ENCODE data around the gene RABGAP1L. TPM values are rescaled to one million over a fixed set of nuclear protein-coding genes. Genes with fewer than 3 reads are reported as not detected.
"Not testable (repeated sequence)": the region's sequence is repeated elsewhere in the genome, so short reads cannot be mapped to it uniquely, and the experiment has no call there.

The RABGAP1L gene
- total RNA-seq, 4 donors from 2014 or later = 42.4 to 74.5 (median 49.1) TPM

GRCh38 chr1:174704300-174704699 is 545.0 kb downstream of the RABGAP1L start:
- Histone ChIP-seq H3K27ac (no peak overlapping the region), H3K4me3 (no peak overlapping the region), H3K36me3 (peaks cover 0 to 9% (median 0%) of the 10 kb centered on the region in 3 donors), H3K4me1 (no peaks in the 10 kb centered on the region), H3K27me3 (no peaks in the 10 kb centered on the region), H3K9me3 (no peaks in the 10 kb centered on the region)
- DNase-seq (ENCODE audit: low spot score in 2 of 2) = no peak
- TF ChIP-seq POLR2A (IDR thresholded peaks at IDR 0.05) (no peak), EP300 (IDR thresholded peaks at IDR 0.05) (no peak)
- TF ChIP-seq, protein P1, sequence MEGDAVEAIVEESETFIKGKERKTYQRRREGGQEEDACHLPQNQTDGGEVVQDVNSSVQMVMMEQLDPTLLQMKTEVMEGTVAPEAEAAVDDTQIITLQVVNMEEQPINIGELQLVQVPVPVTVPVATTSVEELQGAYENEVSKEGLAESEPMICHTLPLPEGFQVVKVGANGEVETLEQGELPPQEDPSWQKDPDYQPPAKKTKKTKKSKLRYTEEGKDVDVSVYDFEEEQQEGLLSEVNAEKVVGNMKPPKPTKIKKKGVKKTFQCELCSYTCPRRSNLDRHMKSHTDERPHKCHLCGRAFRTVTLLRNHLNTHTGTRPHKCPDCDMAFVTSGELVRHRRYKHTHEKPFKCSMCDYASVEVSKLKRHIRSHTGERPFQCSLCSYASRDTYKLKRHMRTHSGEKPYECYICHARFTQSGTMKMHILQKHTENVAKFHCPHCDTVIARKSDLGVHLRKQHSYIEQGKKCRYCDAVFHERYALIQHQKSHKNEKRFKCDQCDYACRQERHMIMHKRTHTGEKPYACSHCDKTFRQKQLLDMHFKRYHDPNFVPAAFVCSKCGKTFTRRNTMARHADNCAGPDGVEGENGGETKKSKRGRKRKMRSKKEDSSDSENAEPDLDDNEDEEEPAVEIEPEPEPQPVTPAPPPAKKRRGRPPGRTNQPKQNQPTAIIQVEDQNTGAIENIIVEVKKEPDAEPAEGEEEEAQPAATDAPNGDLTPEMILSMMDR (IDR thresholded peaks at IDR 0.05) = no peak
- WGBS, 2 donors = 95 to 98% methylated on average over 1 of the region's 1 CpG

GRCh38 chr1:174710868-174711845 is 551.8 kb downstream of the RABGAP1L start:
- H3K4me3 ChIP-seq = no peak overlapping the region
- WGBS, 2 donors = 96 to 98% methylated on average over 40 to 44 of the region's 50 CpGs

DNA sequence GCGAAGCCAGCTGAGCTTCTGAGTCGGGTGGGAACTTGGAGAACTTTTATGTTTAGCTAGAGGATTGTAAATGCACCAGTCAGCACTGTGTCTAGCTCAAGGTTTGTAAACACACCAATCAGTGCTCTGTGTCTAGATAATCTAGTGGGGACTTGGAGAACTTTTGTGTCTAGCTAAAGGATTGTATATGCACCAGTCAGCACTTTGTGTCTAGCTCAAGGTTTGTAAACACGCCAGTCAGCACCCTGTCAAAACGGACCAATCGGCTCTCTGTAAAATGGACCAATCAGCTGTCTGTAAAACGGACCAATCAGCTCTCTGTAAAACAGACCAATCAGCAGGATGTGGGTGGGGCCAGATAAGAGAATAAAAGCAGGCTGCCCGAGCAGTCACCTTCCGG is 552.5 kb downstream of the RABGAP1L start:
- not testable (repeated sequence) for H3K27me3 ChIP-seq; H3K4me1 ChIP-seq; H3K9me3 ChIP-seq; H3K27ac ChIP-seq; H3K4me3 ChIP-seq; DNase-seq (ENCODE audit: low spot score in 2 of 2)
- WGBS, 2 donors = 95 to 96% methylated on average over 8 of the region's 8 CpGs
- H3K36me3 ChIP-seq = peaks cover 0 to 11% (median 0%) of the 10 kb centered on the region in 3 donors

More at GRCh38 chr1:174710868-174711845, 551.8 kb downstream of the RABGAP1L start:
- Histone ChIP-seq H3K9me3 (no peaks in the 10 kb centered on the region), H3K4me1 (peaks cover 0 to 9% (median 0%) of the 10 kb centered on the region in 4 donors), H3K36me3 (peaks cover 0 to 11% (median 0%) of the 10 kb centered on the region in 3 donors), H3K27me3 (no peaks in the 10 kb centered on the region), H3K27ac (no peak overlapping the region)
- no peak for TF ChIP-seq EP300 (IDR thresholded peaks at IDR 0.05)
- TF ChIP-seq, protein P1 (IDR thresholded peaks at IDR 0.05) = no peak
- TF ChIP-seq POLR2A (IDR thresholded peaks at IDR 0.05) = no peak
- no peak for DNase-seq (ENCODE audit: low spot score in 2 of 2)

- DNase-seq (ENCODE audit: low spot score in 2 of 2) = no peak
Measured at GRCh38 chr1:174712541-174712940, 553.2 kb downstream of the RABGAP1L start.

GRCh38 chr1:174713796-174714195 is 554.5 kb downstream of the RABGAP1L start:
- no peak for DNase-seq (ENCODE audit: low spot score in 2 of 2)
- no peaks in the 10 kb centered on the region for H3K9me3 ChIP-seq
- H3K4me1 ChIP-seq = peaks cover 0 to 9% (median 0%) of the 10 kb centered on the region in 4 donors
- 10 to 17% methylated on average over 1 of the region's 1 CpG for WGBS, 2 donors
- peak overlapping the region in 1 of 4 donors; percentile 12 for H3K27ac ChIP-seq
- H3K4me3 ChIP-seq = no peak overlapping the region
- peaks cover 0 to 7% (median 5%) of the 10 kb centered on the region in 3 donors for H3K36me3 ChIP-seq
- TF ChIP-seq, protein P1 (IDR thresholded peaks at IDR 0.05) = no peak
- TF ChIP-seq EP300 (IDR thresholded peaks at IDR 0.05) = no peak
- no peak for TF ChIP-seq POLR2A (IDR thresholded peaks at IDR 0.05)
- no peaks in the 10 kb centered on the region for H3K27me3 ChIP-seq

More at GRCh38 chr1:174712541-174712940, 553.2 kb downstream of the RABGAP1L start:
- Histone ChIP-seq H3K4me3 (no peak overlapping the region), H3K36me3 (peaks cover 0 to 11% (median 0%) of the 10 kb centered on the region in 3 donors), H3K27ac (no peak overlapping the region), H3K4me1 (peaks cover 0 to 9% (median 0%) of the 10 kb centered on the region in 4 donors), H3K9me3 (no peaks in the 10 kb centered on the region), H3K27me3 (no peaks in the 10 kb centered on the region)
- WGBS, 2 donors = 94 to 97% methylated on average over 8 of the region's 8 CpGs
- TF ChIP-seq, protein P1 (IDR thresholded peaks at IDR 0.05) = no peak
- TF ChIP-seq EP300 (IDR thresholded peaks at IDR 0.05) (no peak), POLR2A (IDR thresholded peaks at IDR 0.05) (no peak)
